HCT116 (cell line): ENCODE data around the gene FGF11. TPM values are rescaled to one million over a fixed set of nuclear protein-coding genes. Genes with fewer than 3 reads are reported as not detected.

ENCODE experiments used
- ATAC-seq: fragments of 200-7000 bp; cut with Tn5 transposase; 2 replicates; pipeline ENCODE4 v1.9.1; 2020; ENCODE audit warnings: mild to moderate bottlenecking, moderate library complexity
- BruUV-seq: library from RNA; stranded (reverse); fragments of 400-500 nt; replicated peaks from 2 replicates; lab custom pipeline; 2021; lab: Mats Ljungman, UMichigan
- CTCF ChIA-PET: fragments of 300-600 bp; sonication (Branson Sonifier 250); formaldehyde crosslinking; loops from one replicate; lab custom pipeline; 2021; ENCODE audit warnings: antibody characterized with exemption; lab: Charles Lee
- POLR2A ChIA-PET: fragments of 300-600, 350-600 bp; sonication (Branson Sonifier 250); formaldehyde crosslinking; loops from one replicate; lab custom pipeline; 2021; ENCODE audit warnings: antibody characterized with exemption; lab: Charles Lee
- RAD21 ChIA-PET, 2 experiments: fragments of 300-600 bp; sonication (Branson Sonifier 250); formaldehyde crosslinking; loops; one replicate each; lab custom pipeline; 2023; ENCODE audit warnings: low total read pairs in 2 of 2; ENCODE audit not compliant: uncharacterized antibody in 2 of 2, unreplicated experiment in 2 of 2, low non-redundant PET in 1 of 2; lab: Charles Lee
- DNase-seq: peaks from one replicate; pipeline ENCODE4 v3.0.0-alpha.2; 2010; ENCODE audit warnings: low read depth, low spot score
- H2AFZ ChIP-seq: fragments of 200-600 bp; shearing (Covaris generic), sonication (generic); 2 replicates; pipeline ENCODE4 v1.6.1; 2017; ENCODE audit warnings: low read depth, mixed run types, mixed read lengths, antibody characterized with exemption, low read length; ENCODE audit not compliant: poor library complexity, severe bottlenecking
- H3K27ac ChIP-seq: 2 replicates; pipeline ENCODE4 v1.5.1; 2012; ENCODE audit warnings: low read depth, low read length
- H3K27me3 ChIP-seq: fragments of 200-600 bp; sonication (generic); 2 replicates; pipeline ENCODE4 v1.6.1; 2016; ENCODE audit warnings: mixed run types, low read length, mixed read lengths; ENCODE audit not compliant: insufficient read depth
- H3K36me3 ChIP-seq, 2 experiments: fragments of 200-500 bp in 1 of 2; fragments of 200-600 bp in 1 of 2; sonication (Bioruptor generic) in 1 of 2; sonication (generic) in 1 of 2; 2 replicates each; pipeline versions ENCODE4 v1.5.1 to v1.6.1; 2014 to 2016; ENCODE audit warnings: low read length in 2 of 2, inconsistent platforms in 1 of 2, mixed read lengths in 1 of 2, mixed run types in 1 of 2; ENCODE audit not compliant: insufficient read depth in 2 of 2, control insufficient read depth in 1 of 2
- H3K4me1 ChIP-seq, 2 experiments: fragments of 200-600 bp in 1 of 2; sonication (generic) in 1 of 2; 2 replicates each; pipeline versions ENCODE4 v1.5.1 to v1.6.1; 2012 to 2017; ENCODE audit warnings: low read length in 2 of 2, inconsistent platforms in 1 of 2, mild to moderate bottlenecking in 1 of 2, mixed read lengths in 1 of 2, mixed run types in 1 of 2, moderate library complexity in 1 of 2; ENCODE audit not compliant: insufficient read depth in 2 of 2, control insufficient read depth in 1 of 2
- H3K4me2 ChIP-seq: fragments of 200-600 bp; sonication (generic); 2 replicates; pipeline ENCODE4 v1.6.1; 2017; ENCODE audit warnings: mixed run types, low read length, mixed read lengths
- H3K4me3 ChIP-seq, 2 experiments: fragments of 200-600 bp in 1 of 2; sonication (generic) in 1 of 2; replicated peaks in 1 of 2; 2 replicates each; pipeline ENCODE4 v1.5.1; 2011 to 2016; ENCODE audit warnings: low read length in 2 of 2, control low read depth in 1 of 2, low read depth in 1 of 2, mild to moderate bottlenecking in 1 of 2, mixed read lengths in 1 of 2, mixed run types in 1 of 2
- H3K79me2 ChIP-seq: fragments of 200-600 bp; sonication (generic); 2 replicates; pipeline ENCODE4 v1.6.1; 2017; ENCODE audit warnings: mild to moderate bottlenecking, mixed run types, low read length, moderate library complexity, mixed read lengths; ENCODE audit not compliant: insufficient read depth
- H3K9ac ChIP-seq: fragments of 200-600 bp; sonication (generic); 2 replicates; pipeline ENCODE4 v1.6.1; 2016; ENCODE audit warnings: low read length, mixed read lengths
- H3K9me2 ChIP-seq: fragments of 200-600 bp; sonication (generic), shearing (Covaris generic); 2 replicates; pipeline ENCODE4 v1.6.1; 2017; ENCODE audit warnings: mixed run types, mild to moderate bottlenecking, moderate library complexity; ENCODE audit not compliant: insufficient read depth
- H3K9me3 ChIP-seq, 2 experiments: fragments of 200-500 bp in 1 of 2; fragments of 200-600 bp in 1 of 2; sonication (Bioruptor generic) in 1 of 2; sonication (generic) in 1 of 2; 2 replicates each; pipeline ENCODE4 v1.6.1; 2014 to 2017; ENCODE audit warnings: low read length in 2 of 2, mixed read lengths in 2 of 2, inconsistent platforms in 1 of 2, low read depth in 1 of 2, mild to moderate bottlenecking in 1 of 2, mixed run types in 1 of 2, moderate library complexity in 1 of 2; ENCODE audit not compliant: control insufficient read depth in 1 of 2, insufficient read depth in 1 of 2
- H4K20me1 ChIP-seq: fragments of 200-600 bp; sonication (generic), shearing (Covaris generic); 2 replicates; pipeline ENCODE4 v1.6.1; 2017; ENCODE audit warnings: mixed run types, mild to moderate bottlenecking, moderate library complexity; ENCODE audit not compliant: insufficient read depth
- CBX3 ChIP-seq: IDR thresholded peaks from 2 replicates; pipeline ENCODE4 v1.6.1; 2012; ENCODE audit warnings: low read depth
- ELF1 ChIP-seq: IDR thresholded peaks from 2 replicates; pipeline ENCODE4 v1.6.1; 2012; ENCODE audit warnings: low read depth, borderline replicate concordance
- EZH2 ChIP-seq: fragments of 200-600 bp; sonication (generic); IDR thresholded peaks from 2 replicates; pipeline ENCODE4 v1.6.1; 2017; ENCODE audit warnings: antibody characterized with exemption, mixed run types
- EZH2phosphoT487 ChIP-seq: fragments of 200-600 bp; IDR thresholded peaks from 2 replicates; pipeline ENCODE4 v1.6.1; 2018; ENCODE audit warnings: antibody characterized with exemption, borderline replicate concordance
- FOSL1 ChIP-seq: IDR thresholded peaks from 2 replicates; pipeline ENCODE4 v1.6.1; 2012; ENCODE audit warnings: low read depth
- POLR2A ChIP-seq: IDR thresholded peaks from 2 replicates; pipeline ENCODE4 v1.7.0; 2011; ENCODE audit warnings: borderline replicate concordance; ENCODE audit not compliant: insufficient read depth, insufficient read length; ENCODE audit errors: extremely low read depth
- POLR2AphosphoS5 ChIP-seq: IDR thresholded peaks from 2 replicates; pipeline ENCODE4 v1.6.1; 2011; ENCODE audit warnings: mild to moderate bottlenecking, low read depth, low read length, moderate library complexity
- RAD21 ChIP-seq: IDR thresholded peaks from 2 replicates; pipeline ENCODE4 v1.6.1; 2012; ENCODE audit warnings: low read depth, mild to moderate bottlenecking
- TCF7L2 ChIP-seq: IDR thresholded peaks from 2 replicates; pipeline ENCODE4 v1.7.0; 2011; ENCODE audit warnings: borderline replicate concordance, inconsistent platforms; ENCODE audit not compliant: insufficient read depth, insufficient read length; ENCODE audit errors: extremely low read depth
- YY1 ChIP-seq: IDR thresholded peaks from 2 replicates; pipeline ENCODE4 v1.6.1; 2011; ENCODE audit warnings: low read length, low read depth, moderate library complexity, mild to moderate bottlenecking; ENCODE audit not compliant: insufficient replicate concordance; ENCODE audit errors: extremely low read depth
- ZFX ChIP-seq: fragments of 450-650 bp; IDR thresholded peaks from 2 replicates; pipeline ENCODE4 v1.6.1; 2017
- ZNF274 ChIP-seq: fragments of 200-500 bp; sonication (Bioruptor generic); IDR thresholded peaks from 2 replicates; pipeline ENCODE4 v1.6.1; 2014; ENCODE audit warnings: mild to moderate bottlenecking, low read depth, low read length, inconsistent platforms
- intact Hi-C: fragments of 100-400 bp; cut with micrococcal nuclease; formaldehyde crosslinking; loops from 2 replicates; pipeline ENCODE4 v1.10.0; 2022
- total RNA-seq: library from RNA; stranded (reverse); gene quantifications from one replicate; pipeline ENCODE4 v1.2.1, GENCODE V29; 2021; ENCODE audit not compliant: unreplicated experiment
- TF ChIP-seq, protein P1 (sequence below): IDR thresholded peaks from 2 replicates; pipeline ENCODE4 v1.6.1; 2012; ENCODE audit warnings: low read depth
- TF ChIP-seq, protein P2 (sequence below): IDR thresholded peaks from 2 replicates; pipeline ENCODE4 v1.6.1; 2012
- TF ChIP-seq, protein P3 (sequence below): IDR thresholded peaks from 2 replicates; pipeline ENCODE4 v1.6.1; 2011; ENCODE audit warnings: mild to moderate bottlenecking, low read length, moderate library complexity; ENCODE audit not compliant: insufficient replicate concordance; ENCODE audit errors: extremely low read depth
- TF ChIP-seq, protein P4 (sequence below), 3 experiments: fragments of 200-600 bp in 1 of 3; sonication (generic) in 1 of 3; IDR thresholded peaks in 2 of 3; conservative IDR thresholded peaks in 1 of 3; 2 replicates each; pipeline ENCODE4 v1.5.1; 2012 to 2017; ENCODE audit warnings: low read depth in 2 of 3, low read length in 2 of 3, antibody characterized with exemption in 1 of 3, borderline replicate concordance in 1 of 3, control low read depth in 1 of 3, mild to moderate bottlenecking in 1 of 3, mixed read lengths in 1 of 3, mixed run types in 1 of 3, moderate library complexity in 1 of 3; ENCODE audit not compliant: insufficient read depth in 1 of 3
- TF ChIP-seq, protein P5 (sequence below): IDR thresholded peaks from 2 replicates; pipeline ENCODE4 v1.6.1; 2012

The FGF11 gene
- total RNA-seq, 1 experiment from 2014 or later = 6.1 TPM

DNA sequence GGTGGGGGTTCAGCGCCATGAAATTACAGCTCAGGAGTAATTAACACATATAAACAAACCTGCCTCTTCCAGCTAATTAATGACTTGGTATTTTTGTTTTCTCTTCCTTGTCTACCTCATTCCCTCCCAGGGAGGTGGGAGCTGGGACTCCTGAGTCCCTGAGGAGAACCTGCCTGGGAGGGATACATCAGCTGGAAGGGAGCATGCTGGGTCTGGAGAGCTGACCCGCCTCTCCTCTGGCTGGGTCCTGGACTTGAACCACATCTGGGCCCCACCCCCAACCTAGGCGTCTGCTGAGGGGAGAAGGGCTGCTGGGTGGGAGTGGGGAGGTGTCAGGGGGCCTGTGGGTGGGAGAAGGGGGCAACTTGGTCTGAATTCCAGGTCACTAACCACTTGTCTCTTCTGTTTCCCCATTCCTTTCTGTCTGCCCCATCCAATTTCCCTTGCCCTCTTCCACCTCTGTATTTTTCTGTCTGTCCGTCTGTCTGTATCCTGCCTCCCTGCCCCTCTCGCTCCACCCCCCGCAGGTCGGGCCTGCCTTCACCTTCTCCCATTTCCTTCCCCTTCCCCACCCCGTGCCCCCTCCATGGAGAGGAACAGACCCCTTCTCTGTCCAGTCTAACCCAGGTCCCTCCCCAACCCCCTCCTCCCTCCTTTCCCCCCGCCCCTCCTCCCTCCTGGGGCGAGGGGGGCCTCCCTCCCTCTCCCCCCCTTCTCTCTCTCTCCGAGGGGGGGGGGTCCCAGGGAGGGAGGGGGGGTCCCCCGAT is 31.6 kb upstream of the FGF11 start, which contains the start of gene NLGN2:
Gene NLGN2, plus strand, starts transcription at position 361 of the 767 bp plus-strand sequence. CDS start 411 bp downstream, outside the sequence.
- no TSS peak for BruUV-seq
- Histone ChIP-seq H3K79me2 (peaks cover 7% of the 10 kb centered on the region), H3K9me3 (no peaks in the 10 kb centered on the region), H3K4me2 (no peak within 1 kb of the TSS), H3K36me3 (peaks cover 0 to 6% of the 10 kb centered on the region in 2 experiments; a peak in 1 of 4 replicates), H3K9me2 (no peaks in the 10 kb centered on the region), H3K4me1 (peaks cover 13 to 21% of the 10 kb centered on the region in 2 experiments), H2AFZ (no peak within 1 kb of the TSS), H4K20me1 (no peaks in the 10 kb centered on the region), H3K27me3 (no peaks in the 10 kb centered on the region), H3K4me3 (no peak within 1 kb of the TSS), H3K27ac (no peak within 1 kb of the TSS), H3K9ac (no peak within 1 kb of the TSS)
- ChIA-PET POLR2A (no interaction called here), CTCF (no interaction called here), RAD21 (no interaction called here)
- DNase-seq = no peak
- no peak for ATAC-seq
- TF ChIP-seq EZH2phosphoT487 = no peak
- TF ChIP-seq, protein P1, sequence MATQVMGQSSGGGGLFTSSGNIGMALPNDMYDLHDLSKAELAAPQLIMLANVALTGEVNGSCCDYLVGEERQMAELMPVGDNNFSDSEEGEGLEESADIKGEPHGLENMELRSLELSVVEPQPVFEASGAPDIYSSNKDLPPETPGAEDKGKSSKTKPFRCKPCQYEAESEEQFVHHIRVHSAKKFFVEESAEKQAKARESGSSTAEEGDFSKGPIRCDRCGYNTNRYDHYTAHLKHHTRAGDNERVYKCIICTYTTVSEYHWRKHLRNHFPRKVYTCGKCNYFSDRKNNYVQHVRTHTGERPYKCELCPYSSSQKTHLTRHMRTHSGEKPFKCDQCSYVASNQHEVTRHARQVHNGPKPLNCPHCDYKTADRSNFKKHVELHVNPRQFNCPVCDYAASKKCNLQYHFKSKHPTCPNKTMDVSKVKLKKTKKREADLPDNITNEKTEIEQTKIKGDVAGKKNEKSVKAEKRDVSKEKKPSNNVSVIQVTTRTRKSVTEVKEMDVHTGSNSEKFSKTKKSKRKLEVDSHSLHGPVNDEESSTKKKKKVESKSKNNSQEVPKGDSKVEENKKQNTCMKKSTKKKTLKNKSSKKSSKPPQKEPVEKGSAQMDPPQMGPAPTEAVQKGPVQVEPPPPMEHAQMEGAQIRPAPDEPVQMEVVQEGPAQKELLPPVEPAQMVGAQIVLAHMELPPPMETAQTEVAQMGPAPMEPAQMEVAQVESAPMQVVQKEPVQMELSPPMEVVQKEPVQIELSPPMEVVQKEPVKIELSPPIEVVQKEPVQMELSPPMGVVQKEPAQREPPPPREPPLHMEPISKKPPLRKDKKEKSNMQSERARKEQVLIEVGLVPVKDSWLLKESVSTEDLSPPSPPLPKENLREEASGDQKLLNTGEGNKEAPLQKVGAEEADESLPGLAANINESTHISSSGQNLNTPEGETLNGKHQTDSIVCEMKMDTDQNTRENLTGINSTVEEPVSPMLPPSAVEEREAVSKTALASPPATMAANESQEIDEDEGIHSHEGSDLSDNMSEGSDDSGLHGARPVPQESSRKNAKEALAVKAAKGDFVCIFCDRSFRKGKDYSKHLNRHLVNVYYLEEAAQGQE = no peak
- TF ChIP-seq, protein P2, sequence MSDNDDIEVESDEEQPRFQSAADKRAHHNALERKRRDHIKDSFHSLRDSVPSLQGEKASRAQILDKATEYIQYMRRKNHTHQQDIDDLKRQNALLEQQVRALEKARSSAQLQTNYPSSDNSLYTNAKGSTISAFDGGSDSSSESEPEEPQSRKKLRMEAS = no peak
- TF ChIP-seq, protein P3, sequence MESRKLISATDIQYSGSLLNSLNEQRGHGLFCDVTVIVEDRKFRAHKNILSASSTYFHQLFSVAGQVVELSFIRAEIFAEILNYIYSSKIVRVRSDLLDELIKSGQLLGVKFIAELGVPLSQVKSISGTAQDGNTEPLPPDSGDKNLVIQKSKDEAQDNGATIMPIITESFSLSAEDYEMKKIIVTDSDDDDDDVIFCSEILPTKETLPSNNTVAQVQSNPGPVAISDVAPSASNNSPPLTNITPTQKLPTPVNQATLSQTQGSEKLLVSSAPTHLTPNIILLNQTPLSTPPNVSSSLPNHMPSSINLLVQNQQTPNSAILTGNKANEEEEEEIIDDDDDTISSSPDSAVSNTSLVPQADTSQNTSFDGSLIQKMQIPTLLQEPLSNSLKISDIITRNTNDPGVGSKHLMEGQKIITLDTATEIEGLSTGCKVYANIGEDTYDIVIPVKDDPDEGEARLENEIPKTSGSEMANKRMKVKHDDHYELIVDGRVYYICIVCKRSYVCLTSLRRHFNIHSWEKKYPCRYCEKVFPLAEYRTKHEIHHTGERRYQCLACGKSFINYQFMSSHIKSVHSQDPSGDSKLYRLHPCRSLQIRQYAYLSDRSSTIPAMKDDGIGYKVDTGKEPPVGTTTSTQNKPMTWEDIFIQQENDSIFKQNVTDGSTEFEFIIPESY = no peak
- TF ChIP-seq RAD21 = no peak
- TF ChIP-seq ELF1 = no peak
- no peak for TF ChIP-seq POLR2AphosphoS5
- TF ChIP-seq, protein P4, sequence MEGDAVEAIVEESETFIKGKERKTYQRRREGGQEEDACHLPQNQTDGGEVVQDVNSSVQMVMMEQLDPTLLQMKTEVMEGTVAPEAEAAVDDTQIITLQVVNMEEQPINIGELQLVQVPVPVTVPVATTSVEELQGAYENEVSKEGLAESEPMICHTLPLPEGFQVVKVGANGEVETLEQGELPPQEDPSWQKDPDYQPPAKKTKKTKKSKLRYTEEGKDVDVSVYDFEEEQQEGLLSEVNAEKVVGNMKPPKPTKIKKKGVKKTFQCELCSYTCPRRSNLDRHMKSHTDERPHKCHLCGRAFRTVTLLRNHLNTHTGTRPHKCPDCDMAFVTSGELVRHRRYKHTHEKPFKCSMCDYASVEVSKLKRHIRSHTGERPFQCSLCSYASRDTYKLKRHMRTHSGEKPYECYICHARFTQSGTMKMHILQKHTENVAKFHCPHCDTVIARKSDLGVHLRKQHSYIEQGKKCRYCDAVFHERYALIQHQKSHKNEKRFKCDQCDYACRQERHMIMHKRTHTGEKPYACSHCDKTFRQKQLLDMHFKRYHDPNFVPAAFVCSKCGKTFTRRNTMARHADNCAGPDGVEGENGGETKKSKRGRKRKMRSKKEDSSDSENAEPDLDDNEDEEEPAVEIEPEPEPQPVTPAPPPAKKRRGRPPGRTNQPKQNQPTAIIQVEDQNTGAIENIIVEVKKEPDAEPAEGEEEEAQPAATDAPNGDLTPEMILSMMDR (IDR thresholded peaks at IDR 0.05 in 2 of 3, conservative IDR thresholded peaks at IDR 0.05 in 1 of 3; ENCODE audit: borderline replicate concordance in 1 of 3, insufficient read depth in 1 of 3, low read depth in 2 of 3, low read length in 2 of 3) = no peak
- no peak for TF ChIP-seq TCF7L2
- no peak for TF ChIP-seq CBX3
- TF ChIP-seq ZFX = no peak
- no peak for TF ChIP-seq YY1
- TF ChIP-seq, protein P5, sequence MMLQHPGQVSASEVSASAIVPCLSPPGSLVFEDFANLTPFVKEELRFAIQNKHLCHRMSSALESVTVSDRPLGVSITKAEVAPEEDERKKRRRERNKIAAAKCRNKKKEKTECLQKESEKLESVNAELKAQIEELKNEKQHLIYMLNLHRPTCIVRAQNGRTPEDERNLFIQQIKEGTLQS = no peak
- no peak for TF ChIP-seq FOSL1
- no peak for TF ChIP-seq POLR2A
- TF ChIP-seq ZNF274 = no peak
- no peak for TF ChIP-seq EZH2
- intact Hi-C loops = no loop called here
